ENCODE data around the gene DCC. TPM values are rescaled to one million over a fixed set of nuclear protein-coding genes. Genes with fewer than 3 reads are reported as not detected.

DCC gene
- total and polyA plus RNA-seq, 4 experiments from 2014 or later = not detected

- DNase-seq = no peak
- Histone ChIP-seq H3K36me3 (ENCODE audit: insufficient read depth, low read length) (no peaks in the 10 kb centered on the region), H3K4me1 (ENCODE audit: insufficient read depth, low read length) (no peaks in the 10 kb centered on the region), H3K4me3 (ENCODE audit: low read length in 2 of 2) (no peak overlapping the region), H3K9me3 (ENCODE audit: control insufficient read depth in 1 of 2, low read length in 2 of 2) (no peaks in the 10 kb centered on the region), H3K27ac (ENCODE audit: low read depth, low read length) (no peak overlapping the region), H3K27me3 (ENCODE audit: insufficient read depth, low read length) (no peaks in the 10 kb centered on the region)
- Mint-ChIP-seq H3K36me3 (no peaks in the 10 kb centered on the region), H3K27ac (no peak overlapping the region), H3K27me3 (no peaks in the 10 kb centered on the region), H3K4me3 (no peak overlapping the region), H3K9me3 (peaks cover 0 to 5% (median 0%) of the 10 kb centered on the region in 8 donors), H3K4me1 (no peaks in the 10 kb centered on the region)
- intact Hi-C loops (cut with micrococcal nuclease) = no loop called here
- ChIA-PET POLR2A (ENCODE audit: partially characterized antibody) (no interaction called here), CTCF (ENCODE audit: partially characterized antibody) (no interaction called here)
Measured at GRCh38 chr18:52437161-52437560, 97.2 kb downstream of the DCC start.

DNA sequence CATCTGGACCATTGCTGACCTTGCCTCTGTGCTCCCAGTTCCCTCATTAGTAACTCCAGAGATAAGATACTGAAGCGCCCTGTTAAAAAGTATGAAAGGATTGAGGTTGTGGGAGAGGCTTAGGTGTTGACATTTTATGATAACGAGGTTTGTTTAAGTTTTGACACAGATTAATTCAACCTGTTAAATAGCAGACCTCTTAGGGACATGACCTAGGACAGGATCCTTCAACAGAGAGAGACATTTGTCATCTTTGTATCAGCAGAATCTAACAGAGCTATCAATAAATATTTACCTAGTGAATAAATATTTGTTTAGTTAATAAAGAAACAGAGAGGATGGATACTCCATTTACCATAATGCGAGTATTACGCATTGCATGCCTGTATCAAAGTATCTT is 99.5 kb downstream of the DCC start:
- Histone ChIP-seq H3K4me1 (ENCODE audit: insufficient read depth, low read length) (no peaks in the 10 kb centered on the region), H3K9me3 (ENCODE audit: control insufficient read depth in 1 of 2, low read length in 2 of 2) (no peaks in the 10 kb centered on the region), H3K27ac (ENCODE audit: low read depth, low read length) (no peak overlapping the region), H3K27me3 (ENCODE audit: insufficient read depth, low read length) (no peaks in the 10 kb centered on the region), H3K4me3 (ENCODE audit: low read length in 2 of 2) (no peak overlapping the region), H3K36me3 (ENCODE audit: insufficient read depth, low read length) (no peaks in the 10 kb centered on the region)
- H3K4me3 Mint-ChIP-seq = no peak overlapping the region
- DNase-seq = no peak
- CTCF ChIA-PET (ENCODE audit: partially characterized antibody) = no interaction called here
- H3K27ac Mint-ChIP-seq = no peak overlapping the region
- intact Hi-C loops (cut with micrococcal nuclease) = no loop called here
- H3K4me1 Mint-ChIP-seq = no peaks in the 10 kb centered on the region
- no peaks in the 10 kb centered on the region for H3K27me3 Mint-ChIP-seq
- H3K9me3 Mint-ChIP-seq = peaks cover 0 to 9% (median under 1%) of the 10 kb centered on the region in 8 donors
- POLR2A ChIA-PET (ENCODE audit: partially characterized antibody) = no interaction called here
- no peaks in the 10 kb centered on the region for H3K36me3 Mint-ChIP-seq

DNA sequence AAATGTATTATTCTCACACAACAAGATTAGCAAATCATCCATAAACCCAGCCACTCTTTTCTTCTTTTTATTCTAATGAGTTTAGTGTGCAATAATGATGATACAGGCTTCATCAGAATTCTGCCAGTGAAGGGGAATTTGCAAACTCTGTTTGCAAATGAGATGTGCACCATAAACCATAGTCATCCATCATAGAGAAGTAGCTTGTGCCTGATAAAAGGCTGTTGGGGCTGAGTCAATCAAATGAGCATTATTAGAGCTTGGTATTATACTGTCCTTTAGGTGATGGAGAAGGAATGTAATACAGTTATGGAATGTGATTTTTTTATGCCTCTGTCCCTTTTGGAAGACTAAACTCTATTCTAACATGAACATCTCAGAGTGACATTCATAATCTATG is 101.8 kb downstream of the DCC start:
- Mint-ChIP-seq H3K27ac (no peak overlapping the region), H3K4me1 (no peaks in the 10 kb centered on the region), H3K36me3 (no peaks in the 10 kb centered on the region), H3K4me3 (no peak overlapping the region), H3K27me3 (no peaks in the 10 kb centered on the region), H3K9me3 (peaks cover 0 to 8% (median 3%) of the 10 kb centered on the region in 8 donors)
- H3K9me3 ChIP-seq (ENCODE audit: control insufficient read depth in 1 of 2, low read length in 2 of 2) = no peaks in the 10 kb centered on the region
- no peaks in the 10 kb centered on the region for H3K4me1 ChIP-seq (ENCODE audit: insufficient read depth, low read length)
- H3K36me3 ChIP-seq (ENCODE audit: insufficient read depth, low read length) = no peaks in the 10 kb centered on the region
- H3K27me3 ChIP-seq (ENCODE audit: insufficient read depth, low read length) = no peaks in the 10 kb centered on the region
- H3K27ac ChIP-seq (ENCODE audit: low read depth, low read length) = no peak overlapping the region
- POLR2A ChIA-PET (ENCODE audit: partially characterized antibody) = no interaction called here
- CTCF ChIA-PET (ENCODE audit: partially characterized antibody) = no interaction called here
- DNase-seq = no peak
- intact Hi-C loops (cut with micrococcal nuclease) = no loop called here
- H3K4me3 ChIP-seq (ENCODE audit: low read length in 2 of 2) = no peak overlapping the region

GRCh38 chr18:52442686-52443085 is 102.7 kb downstream of the DCC start:
- ChIA-PET POLR2A (ENCODE audit: partially characterized antibody) (no interaction called here), CTCF (ENCODE audit: partially characterized antibody) (no interaction called here)
- Mint-ChIP-seq H3K36me3 (no peaks in the 10 kb centered on the region), H3K9me3 (peaks cover 0 to 15% (median 4%) of the 10 kb centered on the region in 8 donors), H3K4me3 (no peak overlapping the region), H3K27ac (no peak overlapping the region), H3K4me1 (no peaks in the 10 kb centered on the region), H3K27me3 (no peaks in the 10 kb centered on the region)
- no peak for DNase-seq
- Histone ChIP-seq H3K9me3 (ENCODE audit: control insufficient read depth in 1 of 2, low read length in 2 of 2) (no peaks in the 10 kb centered on the region), H3K4me1 (ENCODE audit: insufficient read depth, low read length) (no peaks in the 10 kb centered on the region), H3K27me3 (ENCODE audit: insufficient read depth, low read length) (no peaks in the 10 kb centered on the region), H3K4me3 (ENCODE audit: low read length in 2 of 2) (no peak overlapping the region), H3K36me3 (ENCODE audit: insufficient read depth, low read length) (no peaks in the 10 kb centered on the region), H3K27ac (ENCODE audit: low read depth, low read length) (no peak overlapping the region)
- intact Hi-C loops (cut with micrococcal nuclease) = no loop called here

GRCh38 chr18:52451256-52451655 is 111.3 kb downstream of the DCC start:
- Histone ChIP-seq H3K9me3 (ENCODE audit: control insufficient read depth in 1 of 2, low read length in 2 of 2) (no peaks in the 10 kb centered on the region), H3K4me1 (ENCODE audit: insufficient read depth, low read length) (no peaks in the 10 kb centered on the region), H3K4me3 (ENCODE audit: low read length in 2 of 2) (no peak overlapping the region), H3K27me3 (ENCODE audit: insufficient read depth, low read length) (no peaks in the 10 kb centered on the region), H3K36me3 (ENCODE audit: insufficient read depth, low read length) (no peaks in the 10 kb centered on the region), H3K27ac (ENCODE audit: low read depth, low read length) (no peak overlapping the region)
- no peaks in the 10 kb centered on the region for H3K27me3 Mint-ChIP-seq
- CTCF ChIA-PET (ENCODE audit: partially characterized antibody) = no interaction called here
- DNase-seq = no peak
- POLR2A ChIA-PET (ENCODE audit: partially characterized antibody) = no interaction called here
- no peak overlapping the region for H3K4me3 Mint-ChIP-seq
- peaks cover 0 to 7% (median 2%) of the 10 kb centered on the region in 8 donors for H3K9me3 Mint-ChIP-seq
- no peaks in the 10 kb centered on the region for H3K36me3 Mint-ChIP-seq
- no peaks in the 10 kb centered on the region for H3K4me1 Mint-ChIP-seq
- intact Hi-C loops (cut with micrococcal nuclease) = no loop called here
- H3K27ac Mint-ChIP-seq = no peak overlapping the region

- Mint-ChIP-seq H3K27me3 (no peaks in the 10 kb centered on the region), H3K9me3 (peaks cover 0 to 7% (median 2%) of the 10 kb centered on the region in 8 donors), H3K4me1 (no peaks in the 10 kb centered on the region), H3K4me3 (no peak overlapping the region), H3K36me3 (no peaks in the 10 kb centered on the region), H3K27ac (no peak overlapping the region)
- no peaks in the 10 kb centered on the region for H3K36me3 ChIP-seq (ENCODE audit: insufficient read depth, low read length)
- no peak overlapping the region for H3K27ac ChIP-seq (ENCODE audit: low read depth, low read length)
- intact Hi-C loops (cut with micrococcal nuclease) = no loop called here
- no peaks in the 10 kb centered on the region for H3K4me1 ChIP-seq (ENCODE audit: insufficient read depth, low read length)
- CTCF ChIA-PET (ENCODE audit: partially characterized antibody) = no interaction called here
- POLR2A ChIA-PET (ENCODE audit: partially characterized antibody) = no interaction called here
- DNase-seq = no peak
- no peak overlapping the region for H3K4me3 ChIP-seq (ENCODE audit: low read length in 2 of 2)
- no peaks in the 10 kb centered on the region for H3K9me3 ChIP-seq (ENCODE audit: control insufficient read depth in 1 of 2, low read length in 2 of 2)
- no peaks in the 10 kb centered on the region for H3K27me3 ChIP-seq (ENCODE audit: insufficient read depth, low read length)
Measured at GRCh38 chr18:52451851-52452250, 111.9 kb downstream of the DCC start.

GRCh38 chr18:52452427-52452826 is 112.4 kb downstream of the DCC start:
- H3K4me3 Mint-ChIP-seq = no peak overlapping the region
- no peaks in the 10 kb centered on the region for H3K36me3 ChIP-seq (ENCODE audit: insufficient read depth, low read length)
- H3K27me3 Mint-ChIP-seq = no peaks in the 10 kb centered on the region
- ChIA-PET CTCF (ENCODE audit: partially characterized antibody) (no interaction called here), POLR2A (ENCODE audit: partially characterized antibody) (no interaction called here)
- DNase-seq = no peak
- H3K4me1 ChIP-seq (ENCODE audit: insufficient read depth, low read length) = no peaks in the 10 kb centered on the region
- intact Hi-C loops (cut with micrococcal nuclease) = no loop called here
- H3K9me3 ChIP-seq (ENCODE audit: control insufficient read depth in 1 of 2, low read length in 2 of 2) = no peaks in the 10 kb centered on the region
- no peak overlapping the region for H3K4me3 ChIP-seq (ENCODE audit: low read length in 2 of 2)
- no peak overlapping the region for H3K27ac Mint-ChIP-seq
- peaks cover 0 to 4% (median 2%) of the 10 kb centered on the region in 8 donors for H3K9me3 Mint-ChIP-seq
- no peaks in the 10 kb centered on the region for H3K4me1 Mint-ChIP-seq
- no peak overlapping the region for H3K27ac ChIP-seq (ENCODE audit: low read depth, low read length)
- no peaks in the 10 kb centered on the region for H3K27me3 ChIP-seq (ENCODE audit: insufficient read depth, low read length)
- H3K36me3 Mint-ChIP-seq = no peaks in the 10 kb centered on the region

DNA sequence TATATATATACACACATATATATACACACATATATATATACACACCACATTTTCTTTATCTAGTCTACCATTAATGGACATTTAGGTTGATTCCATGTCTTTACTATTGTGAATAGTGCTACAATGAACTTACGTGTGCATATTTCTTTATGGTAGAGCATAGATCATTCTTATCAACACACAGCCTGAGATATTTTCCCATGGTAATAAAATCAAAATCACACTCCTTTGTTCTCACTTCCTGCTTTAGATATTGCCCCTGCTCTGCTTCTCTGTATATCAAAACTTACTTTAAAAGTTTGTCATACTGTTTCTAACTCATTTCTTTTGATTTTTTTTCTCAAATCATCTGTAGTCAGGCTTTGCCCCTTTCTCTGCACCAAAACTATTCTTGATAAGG is 119.9 kb downstream of the DCC start:
- intact Hi-C loops (cut with micrococcal nuclease) = no loop called here
- H3K27me3 ChIP-seq (ENCODE audit: insufficient read depth, low read length) = no peaks in the 10 kb centered on the region
- H3K36me3 Mint-ChIP-seq = no peaks in the 10 kb centered on the region
- ChIA-PET CTCF (ENCODE audit: partially characterized antibody) (no interaction called here), POLR2A (ENCODE audit: partially characterized antibody) (no interaction called here)
- no peaks in the 10 kb centered on the region for H3K4me1 Mint-ChIP-seq
- H3K4me1 ChIP-seq (ENCODE audit: insufficient read depth, low read length) = no peaks in the 10 kb centered on the region
- DNase-seq = no peak
- no peaks in the 10 kb centered on the region for H3K36me3 ChIP-seq (ENCODE audit: insufficient read depth, low read length)
- no peaks in the 10 kb centered on the region for H3K9me3 ChIP-seq (ENCODE audit: control insufficient read depth in 1 of 2, low read length in 2 of 2)
- no peaks in the 10 kb centered on the region for H3K27me3 Mint-ChIP-seq
- H3K27ac ChIP-seq (ENCODE audit: low read depth, low read length) = no peak overlapping the region
- H3K4me3 ChIP-seq (ENCODE audit: low read length in 2 of 2) = no peak overlapping the region
- peaks cover 0 to 7% (median 3%) of the 10 kb centered on the region in 8 donors for H3K9me3 Mint-ChIP-seq
- no peak overlapping the region for H3K4me3 Mint-ChIP-seq
- no peak overlapping the region for H3K27ac Mint-ChIP-seq
